Colonic mucosa (tissue), 4 donors: ENCODE data around the gene PLXNA4. TPM values are rescaled to one million over a fixed set of nuclear protein-coding genes. Genes with fewer than 3 reads are reported as not detected.

Experiments
- DNase-seq: peaks from one replicate; pipeline ENCODE4 v3.0.0-alpha.2; 2020
- H3K27ac ChIP-seq: fragments of 200-600 bp; one replicate; pipeline ENCODE4 v1.8.0; 2021
- H3K27me3 ChIP-seq: fragments of 200-600 bp; one replicate; pipeline ENCODE4 v1.8.0; 2021
- H3K36me3 ChIP-seq: fragments of 200-600 bp; one replicate; pipeline ENCODE4 v1.8.0; 2021
- H3K4me1 ChIP-seq: fragments of 200-600 bp; one replicate; pipeline ENCODE4 v1.8.0; 2021; ENCODE audit warnings: mild to moderate bottlenecking
- H3K4me3 ChIP-seq: fragments of 200-600 bp; one replicate; pipeline ENCODE4 v1.8.0; 2021
- H3K9ac ChIP-seq, 2 donors: one replicate each; pipeline ENCODE4 v1.7.0; 2013; ENCODE audit warnings: control low read depth in 2 of 2, low read depth in 2 of 2, low read length in 2 of 2
- H3K9me3 ChIP-seq: fragments of 200-600 bp; one replicate; pipeline ENCODE4 v1.8.0; 2021
- CTCF ChIP-seq: fragments of 200-600 bp; IDR thresholded peaks from one replicate; pipeline ENCODE4 v1.8.0; 2022; ENCODE audit warnings: antibody characterized with exemption, mild to moderate bottlenecking
- intact Hi-C: fragments of 100-400 bp; cut with DNase I; formaldehyde crosslinking; loops from one replicate; pipeline ENCODE4 v1.14.1; 2022
- total RNA-seq, 2 donors: library from RNA; stranded (reverse); fragmentation: NEBNext Ultra II Directional in 1 of 2; extraction: Animal tissue kit (Norgen Biotek cat#: 25700) in 1 of 2; gene quantifications; one replicate each; pipeline ENCODE4 v1.2.1, GENCODE V29; 2021
- donor health status: healthy.
- donor health status: DM: no; HTN: no; CAD: no.
- donor health status: DM: no; HTN: no; CAD: no.

Gene PLXNA4
- total RNA-seq, 2 donors from 2014 or later: 0.15 to 0.77 TPM

GRCh38 chr7:132354527-132354926 is 221.7 kb downstream of the PLXNA4 start:
- no peaks in the 10 kb centered on the region for H3K27me3 ChIP-seq
- no peak overlapping the region for H3K4me3 ChIP-seq
- DNase-seq: no peak
- intact Hi-C loops: no loop called here
- H3K9ac ChIP-seq: no peak overlapping the region
- no peak for TF ChIP-seq CTCF
- H3K27ac ChIP-seq: no peak overlapping the region
- no peaks in the 10 kb centered on the region for H3K36me3 ChIP-seq
- H3K4me1 ChIP-seq: no peaks in the 10 kb centered on the region
- H3K9me3 ChIP-seq: no peaks in the 10 kb centered on the region

- H3K9me3 ChIP-seq: no peaks in the 10 kb centered on the region
- no peak overlapping the region for H3K9ac ChIP-seq
- intact Hi-C loops: no loop called here
- no peak for TF ChIP-seq CTCF
- no peaks in the 10 kb centered on the region for H3K27me3 ChIP-seq
- no peaks in the 10 kb centered on the region for H3K36me3 ChIP-seq
- H3K4me3 ChIP-seq: no peak overlapping the region
- H3K27ac ChIP-seq: no peak overlapping the region
- no peak for DNase-seq
- H3K4me1 ChIP-seq: no peaks in the 10 kb centered on the region
Observed at GRCh38 chr7:132353936-132354335, 222.3 kb downstream of the PLXNA4 start.

GRCh38 chr7:132352800-132353199 is 223.5 kb downstream of the PLXNA4 start:
- intact Hi-C loops: no loop called here
- H3K9ac ChIP-seq: no peak overlapping the region
- H3K4me1 ChIP-seq: no peaks in the 10 kb centered on the region
- H3K36me3 ChIP-seq: no peaks in the 10 kb centered on the region
- H3K27me3 ChIP-seq: no peaks in the 10 kb centered on the region
- H3K4me3 ChIP-seq: no peak overlapping the region
- no peaks in the 10 kb centered on the region for H3K9me3 ChIP-seq
- no peak overlapping the region for H3K27ac ChIP-seq
- no peak for TF ChIP-seq CTCF
- DNase-seq: no peak

GRCh38 chr7:132351954-132352499 is 224.2 kb downstream of the PLXNA4 start:
- Histone ChIP-seq H3K36me3 (no peaks in the 10 kb centered on the region), H3K4me1 (no peaks in the 10 kb centered on the region), H3K9ac (peak overlapping the region in 1 of 2 donors; percentile 12), H3K27me3 (no peaks in the 10 kb centered on the region), H3K9me3 (no peaks in the 10 kb centered on the region), H3K4me3 (no peak overlapping the region), H3K27ac (no peak overlapping the region)
- intact Hi-C loops: no loop called here
- no peak for DNase-seq
- TF ChIP-seq CTCF: no peak

- no peaks in the 10 kb centered on the region for H3K36me3 ChIP-seq
- DNase-seq: no peak
- no peak overlapping the region for H3K4me3 ChIP-seq
- TF ChIP-seq CTCF: no peak
- no peaks in the 10 kb centered on the region for H3K4me1 ChIP-seq
- H3K27ac ChIP-seq: no peak overlapping the region
- H3K27me3 ChIP-seq: no peaks in the 10 kb centered on the region
- no peaks in the 10 kb centered on the region for H3K9me3 ChIP-seq
- H3K9ac ChIP-seq: no peak overlapping the region
- intact Hi-C loops: no loop called here
Observed at GRCh38 chr7:132350741-132351140, 225.5 kb downstream of the PLXNA4 start.

- Histone ChIP-seq H3K9ac (no peak overlapping the region), H3K4me1 (no peaks in the 10 kb centered on the region), H3K36me3 (no peaks in the 10 kb centered on the region), H3K27me3 (no peaks in the 10 kb centered on the region), H3K9me3 (no peaks in the 10 kb centered on the region), H3K27ac (no peak overlapping the region), H3K4me3 (no peak overlapping the region)
- no peak for TF ChIP-seq CTCF
- DNase-seq: no peak
- intact Hi-C loops: no loop called here
Observed at GRCh38 chr7:132349075-132349474, 227.2 kb downstream of the PLXNA4 start.
